Measurements from ENCODE around the gene LDLRAD4.

DNA sequence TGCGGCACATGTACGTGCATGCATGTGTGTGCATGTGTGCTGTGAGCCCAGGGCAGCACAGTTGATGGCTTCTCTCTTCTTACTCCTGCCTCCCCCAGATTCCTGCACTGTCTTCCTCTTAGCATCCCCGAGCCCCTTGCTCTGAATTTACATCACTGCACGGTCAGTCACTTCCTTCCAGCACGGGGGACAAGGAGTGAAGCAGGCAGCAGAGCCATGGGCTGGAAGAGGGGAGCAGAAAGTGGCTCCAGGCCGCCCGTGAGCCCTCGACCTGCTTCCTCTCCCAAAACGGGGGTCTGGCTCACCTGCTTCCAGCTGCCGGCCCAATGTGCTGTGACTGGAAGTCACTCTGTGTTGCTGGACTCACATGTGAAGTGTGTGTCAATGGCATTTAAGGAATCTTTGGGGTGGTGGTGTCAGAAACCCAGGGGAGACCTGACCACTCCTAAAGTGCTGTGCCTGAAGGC is 401.7 kb downstream of the LDLRAD4 start:
- TF ChIP-seq, protein P1, sequence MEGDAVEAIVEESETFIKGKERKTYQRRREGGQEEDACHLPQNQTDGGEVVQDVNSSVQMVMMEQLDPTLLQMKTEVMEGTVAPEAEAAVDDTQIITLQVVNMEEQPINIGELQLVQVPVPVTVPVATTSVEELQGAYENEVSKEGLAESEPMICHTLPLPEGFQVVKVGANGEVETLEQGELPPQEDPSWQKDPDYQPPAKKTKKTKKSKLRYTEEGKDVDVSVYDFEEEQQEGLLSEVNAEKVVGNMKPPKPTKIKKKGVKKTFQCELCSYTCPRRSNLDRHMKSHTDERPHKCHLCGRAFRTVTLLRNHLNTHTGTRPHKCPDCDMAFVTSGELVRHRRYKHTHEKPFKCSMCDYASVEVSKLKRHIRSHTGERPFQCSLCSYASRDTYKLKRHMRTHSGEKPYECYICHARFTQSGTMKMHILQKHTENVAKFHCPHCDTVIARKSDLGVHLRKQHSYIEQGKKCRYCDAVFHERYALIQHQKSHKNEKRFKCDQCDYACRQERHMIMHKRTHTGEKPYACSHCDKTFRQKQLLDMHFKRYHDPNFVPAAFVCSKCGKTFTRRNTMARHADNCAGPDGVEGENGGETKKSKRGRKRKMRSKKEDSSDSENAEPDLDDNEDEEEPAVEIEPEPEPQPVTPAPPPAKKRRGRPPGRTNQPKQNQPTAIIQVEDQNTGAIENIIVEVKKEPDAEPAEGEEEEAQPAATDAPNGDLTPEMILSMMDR (IDR thresholded peaks at IDR 0.05) = no peak
- no peak for TF ChIP-seq POLR2A (IDR thresholded peaks at IDR 0.05)

All from tibial nerve (tissue), 3 donors.